OCI-LY1 (cell line): ENCODE data around the gene APOF.
"Not testable (repeated sequence)": the region's sequence is repeated elsewhere in the genome, so short reads cannot be mapped to it uniquely, and the experiment has no call there.

Experiments
- CTCF ChIP-seq: fragments of 200-600 bp; sonication (generic), shearing (Covaris generic); IDR thresholded peaks from 2 replicates; pipeline ENCODE4 v1.5.1; 2017; ENCODE audit warnings: mild to moderate bottlenecking, antibody characterized with exemption, low read length, moderate library complexity, mixed read lengths
- EZH2 ChIP-seq: fragments of 200-600 bp; sonication (generic), shearing (Covaris generic); IDR thresholded peaks from 2 replicates; pipeline ENCODE4 v1.8.0; 2017; ENCODE audit warnings: borderline replicate concordance, mixed run types, mild to moderate bottlenecking, antibody characterized with exemption, low read length, moderate library complexity, mixed read lengths

GRCh38 chr12:56335527-56335926, 27.1 kb downstream of the APOF start:
- not testable (repeated sequence) for TF ChIP-seq CTCF, EZH2
